GM10266 (cell line): ENCODE measurements around the gene CLNK.

Source experiments
- DNase-seq: peaks from one replicate; pipeline ENCODE4 v3.0.0; 2012; ENCODE audit errors: extremely low spot score
- TF ChIP-seq, protein P1 (sequence below): IDR thresholded peaks from 2 replicates; pipeline ENCODE4 v1.5.1; 2012; ENCODE audit warnings: mild to moderate bottlenecking, low read depth; ENCODE audit not compliant: control insufficient read depth, insufficient read depth; ENCODE audit errors: missing control alignments

The CLNK gene

DNA sequence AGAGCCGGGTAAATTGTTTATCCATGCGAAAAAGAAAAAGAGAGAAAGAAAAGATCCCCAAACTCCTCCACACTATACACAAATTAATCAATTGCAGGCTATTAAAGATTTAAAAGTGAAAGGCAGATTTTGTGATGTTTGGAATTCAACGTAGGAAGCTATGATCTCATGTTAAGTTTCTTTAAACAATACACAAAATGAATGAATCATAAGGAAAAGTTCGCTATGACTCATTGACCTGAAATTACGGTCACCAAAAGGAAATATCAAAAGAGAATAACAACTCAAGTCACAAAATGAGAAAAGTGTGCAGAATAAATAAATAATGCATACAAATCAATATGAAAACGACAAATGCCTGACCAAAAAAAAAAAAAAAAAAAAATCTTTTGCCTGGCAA lies 28.6 kb downstream of the CLNK start:
- no peak for DNase-seq

GRCh38 chr4:10648479-10648878 lies 36.1 kb downstream of the CLNK start:
- no peak for DNase-seq

More for the DNA sequence above, 28.6 kb downstream of the CLNK start:
- TF ChIP-seq, protein P1, sequence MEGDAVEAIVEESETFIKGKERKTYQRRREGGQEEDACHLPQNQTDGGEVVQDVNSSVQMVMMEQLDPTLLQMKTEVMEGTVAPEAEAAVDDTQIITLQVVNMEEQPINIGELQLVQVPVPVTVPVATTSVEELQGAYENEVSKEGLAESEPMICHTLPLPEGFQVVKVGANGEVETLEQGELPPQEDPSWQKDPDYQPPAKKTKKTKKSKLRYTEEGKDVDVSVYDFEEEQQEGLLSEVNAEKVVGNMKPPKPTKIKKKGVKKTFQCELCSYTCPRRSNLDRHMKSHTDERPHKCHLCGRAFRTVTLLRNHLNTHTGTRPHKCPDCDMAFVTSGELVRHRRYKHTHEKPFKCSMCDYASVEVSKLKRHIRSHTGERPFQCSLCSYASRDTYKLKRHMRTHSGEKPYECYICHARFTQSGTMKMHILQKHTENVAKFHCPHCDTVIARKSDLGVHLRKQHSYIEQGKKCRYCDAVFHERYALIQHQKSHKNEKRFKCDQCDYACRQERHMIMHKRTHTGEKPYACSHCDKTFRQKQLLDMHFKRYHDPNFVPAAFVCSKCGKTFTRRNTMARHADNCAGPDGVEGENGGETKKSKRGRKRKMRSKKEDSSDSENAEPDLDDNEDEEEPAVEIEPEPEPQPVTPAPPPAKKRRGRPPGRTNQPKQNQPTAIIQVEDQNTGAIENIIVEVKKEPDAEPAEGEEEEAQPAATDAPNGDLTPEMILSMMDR: no peak

DNA sequence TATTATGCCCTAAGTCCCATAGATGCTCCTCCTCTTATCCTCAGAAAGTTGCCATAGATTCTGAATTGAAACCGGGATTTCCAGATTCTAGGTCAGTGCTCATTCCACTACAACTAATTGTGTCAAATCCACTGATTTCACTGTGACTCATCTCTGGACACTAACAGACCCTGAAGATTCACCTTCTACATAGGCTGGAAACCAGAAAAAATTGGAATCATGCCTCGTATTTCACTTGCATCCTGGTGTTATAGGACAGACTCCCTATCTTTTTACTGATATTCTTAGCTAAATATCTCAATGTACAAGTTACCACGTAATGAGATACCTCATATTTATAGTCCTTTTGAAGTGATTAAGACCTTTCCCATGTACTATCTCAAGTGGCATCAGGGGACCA lies 36.7 kb downstream of the CLNK start:
- no peak for DNase-seq
- TF ChIP-seq, protein P1: no peak

More at GRCh38 chr4:10648479-10648878, 36.1 kb downstream of the CLNK start:
- TF ChIP-seq, protein P1: no peak

GRCh38 chr4:10643600-10644425 lies 40.8 kb downstream of the CLNK start:
- TF ChIP-seq, protein P1: no peak
- DNase-seq: no peak

GRCh38 chr4:10640561-10641201 lies 43.9 kb downstream of the CLNK start:
- TF ChIP-seq, protein P1: no peak

GRCh38 chr4:10639664-10640063 lies 44.9 kb downstream of the CLNK start:
- TF ChIP-seq, protein P1: no peak
- DNase-seq: no peak

More at GRCh38 chr4:10640561-10641201, 43.9 kb downstream of the CLNK start:
- no peak for DNase-seq

GRCh38 chr4:10639100-10639499 lies 45.5 kb downstream of the CLNK start:
- TF ChIP-seq, protein P1: no peak
- DNase-seq: no peak
